Head of caudate nucleus (tissue), 42 donors: ENCODE measurements around the gene MRTFA.

Experiments
- DNase-seq, 42 donors: peaks; one replicate each; pipeline versions ENCODE4 v3.0.0 to v3.0.0-alpha.2; 2020 to 2021; ENCODE audit warnings: mixed read lengths in 7 of 42
- intact Hi-C: fragments of 100-400 bp; cut with DNase I; formaldehyde crosslinking; loops from one replicate; pipeline ENCODE4 v1.15.0; 2022

Gene MRTFA

GRCh38 chr22:40415531-40416266 is 220.8 kb downstream of the MRTFA start:
- intact Hi-C loops = no loop called here
- no peak for DNase-seq

- intact Hi-C loops = no loop called here
- DNase-seq = no peak
Observed at GRCh38 chr22:40414838-40415505, 221.5 kb downstream of the MRTFA start.

GRCh38 chr22:40414311-40414710 is 222.2 kb downstream of the MRTFA start:
- intact Hi-C loops = no loop called here
- DNase-seq = no peak

- intact Hi-C loops = no loop called here
- no peak for DNase-seq
Observed at GRCh38 chr22:40413873-40414272, 222.6 kb downstream of the MRTFA start.

- intact Hi-C loops = no loop called here
- DNase-seq = no peak
Observed at GRCh38 chr22:40412441-40412840, 224.1 kb downstream of the MRTFA start.

GRCh38 chr22:40411506-40411861 is 225.0 kb downstream of the MRTFA start:
- intact Hi-C loops = no loop called here

GRCh38 chr22:40410731-40411505 is 225.6 kb downstream of the MRTFA start:
- no peak for DNase-seq
- intact Hi-C loops = no loop called here

More at GRCh38 chr22:40411506-40411861, 225.0 kb downstream of the MRTFA start:
- no peak for DNase-seq

- DNase-seq = peak in 1 of 42 donors; percentile 22
- intact Hi-C loops = no loop called here
Observed at GRCh38 chr22:40410272-40410671, 226.2 kb downstream of the MRTFA start.

GRCh38 chr22:40409613-40410113 is 226.9 kb downstream of the MRTFA start:
- peak in 3 of 42 donors; percentile 1 to 22 (median 10) for DNase-seq
- intact Hi-C loops = no loop called here

GRCh38 chr22:40408718-40409612 is 227.6 kb downstream of the MRTFA start:
- intact Hi-C loops = no loop called here
- DNase-seq = peak in 1 of 42 donors; percentile 18

- intact Hi-C loops = no loop called here
- peak in 1 of 42 donors; percentile 7 for DNase-seq
Observed at GRCh38 chr22:40407831-40408717, 228.4 kb downstream of the MRTFA start.

GRCh38 chr22:40407021-40407761 is 229.3 kb downstream of the MRTFA start:
- intact Hi-C loops = no loop called here
- peak in 1 of 42 donors; percentile 28 for DNase-seq

- peak in 1 of 42 donors; percentile 30 for DNase-seq
- intact Hi-C loops = no loop called here
Observed at GRCh38 chr22:40406063-40406890, 230.2 kb downstream of the MRTFA start.

GRCh38 chr22:40405178-40406062 is 231.1 kb downstream of the MRTFA start:
- peak in 1 of 42 donors; percentile 3 for DNase-seq
- intact Hi-C loops = no loop called here
